IPS DF 6.9 (cell line): Measurements from ENCODE around the gene PLEKHG4B.
"Not testable (repeated sequence)": the region's sequence is repeated elsewhere in the genome, so short reads cannot be mapped to it uniquely, and the experiment has no call there.

Experiments
- DNase-seq: peaks from one replicate; pipeline ENCODE4 v3.0.0-alpha.2; 2013; ENCODE audit warnings: low read depth, low spot score
- H3K27ac ChIP-seq: one replicate; pipeline ENCODE4 v1.5.1; 2013; ENCODE audit warnings: low read length, control low read depth
- H3K27me3 ChIP-seq: 2 replicates; pipeline ENCODE4 v1.6.1; 2013; ENCODE audit warnings: mild to moderate bottlenecking, low read length; ENCODE audit not compliant: control insufficient read depth, insufficient read depth
- H3K36me3 ChIP-seq: 2 replicates; pipeline ENCODE4 v1.6.1; 2013; ENCODE audit warnings: low read length; ENCODE audit not compliant: control insufficient read depth, insufficient read depth
- H3K4me1 ChIP-seq: 2 replicates; pipeline ENCODE4 v1.6.1; 2013; ENCODE audit warnings: low read length; ENCODE audit not compliant: control insufficient read depth, insufficient read depth
- H3K4me3 ChIP-seq: 2 replicates; pipeline ENCODE4 v1.5.1; 2013; ENCODE audit warnings: mild to moderate bottlenecking, low read length
- H3K9me3 ChIP-seq: 2 replicates; pipeline ENCODE4 v1.6.1; 2013; ENCODE audit warnings: low read length, inconsistent platforms; ENCODE audit not compliant: control insufficient read depth, insufficient read depth
- WGBS: extraction: QIAGEN DNeasy Blood & Tissue Kit; methylation state at CpG from one replicate; pipeline ENCODE4 v1.1.7; 2013; ENCODE audit warnings: mixed read lengths, missing lambda C conversion rate; ENCODE audit not compliant: insufficient read length, insufficient coverage; 5-methylcytosine and 5-hydroxymethylcytosine counted together

Gene PLEKHG4B

DNA sequence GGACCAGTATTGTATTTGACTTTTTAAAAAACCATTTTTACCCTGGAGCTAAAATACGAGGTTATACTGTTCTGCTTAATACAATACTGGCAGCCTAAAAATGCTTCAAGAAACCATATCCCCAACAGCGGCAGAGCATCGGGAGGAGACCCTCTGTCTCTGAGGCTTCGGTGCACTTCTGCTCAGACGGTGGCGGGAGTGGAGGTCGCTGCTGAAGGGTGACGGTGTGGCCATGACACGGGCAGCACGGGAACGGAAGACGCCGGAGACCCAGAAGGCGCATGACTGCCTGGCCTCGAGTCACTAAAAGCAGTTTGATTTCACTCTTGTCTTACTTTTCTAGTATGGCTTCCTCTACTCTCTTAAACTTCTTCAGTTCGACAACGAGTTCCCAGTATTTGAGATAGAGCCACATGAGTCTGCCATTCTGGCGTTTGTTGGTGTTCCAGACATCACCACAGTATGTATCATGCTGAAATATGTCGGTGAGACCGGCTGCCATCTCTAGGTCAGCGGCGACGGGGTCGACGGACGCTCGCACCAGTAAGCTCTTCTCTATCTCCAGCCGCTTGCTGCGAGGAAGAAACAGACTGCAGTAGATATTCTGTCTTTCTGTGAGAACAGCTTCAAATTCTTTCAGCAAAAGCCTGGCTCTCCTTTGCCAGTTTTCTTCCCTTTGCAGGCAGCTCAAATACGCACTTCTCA lies 113.2 kb downstream of the PLEKHG4B start:
- WGBS: no CpG with 5 or more reads among the region's 30 CpGs
- Histone ChIP-seq H3K4me3 (no peak overlapping the region), H3K36me3 (peaks cover 3% of the 10 kb centered on the region; the same call in 1 of the 2 replicates), H3K4me1 (peaks cover 2% of the 10 kb centered on the region; the same call in 1 of the 2 replicates), H3K27ac (no peak overlapping the region), H3K27me3 (no peaks in the 10 kb centered on the region), H3K9me3 (no peaks in the 10 kb centered on the region)
- DNase-seq: no peak

DNA sequence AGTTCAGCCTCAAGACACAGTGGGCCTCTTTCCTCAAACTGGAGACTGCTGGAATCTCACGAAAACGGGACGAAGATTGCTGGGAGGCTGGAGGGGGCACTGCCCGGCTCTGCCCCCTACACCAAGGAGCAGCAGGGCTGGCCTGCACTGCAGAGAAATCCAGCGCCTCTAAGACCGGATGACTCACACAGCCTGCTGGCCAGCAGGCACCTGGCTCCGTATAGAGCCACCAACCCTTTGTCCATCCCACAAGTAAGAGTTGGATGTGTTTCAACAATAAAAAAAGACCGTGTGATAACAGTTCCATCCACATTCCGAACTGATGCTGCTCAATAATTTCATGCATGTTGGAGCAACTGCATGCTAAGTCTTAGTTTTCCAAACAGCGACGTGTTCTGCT lies 114.4 kb downstream of the PLEKHG4B start:
- no peak for DNase-seq
- H3K27ac ChIP-seq: no peak overlapping the region
- no peaks in the 10 kb centered on the region for H3K9me3 ChIP-seq
- no peak overlapping the region for H3K4me3 ChIP-seq
- WGBS: no CpG with 5 or more reads among the region's 11 CpGs
- peaks cover 3% of the 10 kb centered on the region; the same call in 1 of the 2 replicates for H3K36me3 ChIP-seq
- no peaks in the 10 kb centered on the region for H3K27me3 ChIP-seq
- peaks cover 2% of the 10 kb centered on the region; the same call in 1 of the 2 replicates for H3K4me1 ChIP-seq

DNA sequence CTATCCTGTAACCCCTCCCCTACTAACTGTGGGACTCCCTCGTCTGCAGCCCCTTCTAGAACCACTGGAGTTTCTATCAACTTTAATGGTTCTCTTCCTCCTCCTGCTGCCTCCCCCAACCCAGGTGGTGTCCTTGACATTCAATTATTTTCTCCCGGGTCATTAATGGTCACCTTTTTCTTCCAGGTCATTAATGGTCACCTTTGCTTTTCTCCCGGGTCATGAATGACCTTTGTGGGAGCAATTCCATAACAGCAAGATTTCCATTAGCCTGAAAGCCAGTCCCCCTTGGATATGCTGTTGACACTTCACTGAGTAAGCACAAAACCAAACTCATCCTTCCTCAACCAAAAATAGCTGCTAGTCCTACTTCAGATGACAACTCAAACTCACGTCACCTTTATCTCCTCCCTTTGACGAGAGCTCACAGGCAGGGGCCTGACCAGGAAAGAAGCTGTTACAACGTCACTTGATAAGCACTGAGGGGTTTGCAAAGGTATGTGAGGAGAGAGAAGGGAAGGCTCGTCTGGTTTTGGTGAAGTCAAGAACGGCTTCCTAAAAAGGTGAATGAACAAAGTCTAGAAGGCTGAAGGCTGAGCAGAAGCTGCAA lies 115.1 kb downstream of the PLEKHG4B start:
- DNase-seq: no peak
- H3K27me3 ChIP-seq: no peaks in the 10 kb centered on the region
- H3K36me3 ChIP-seq: peaks cover 3% of the 10 kb centered on the region; the same call in 1 of the 2 replicates
- H3K4me1 ChIP-seq: peaks cover 2% of the 10 kb centered on the region; the same call in 1 of the 2 replicates
- no peaks in the 10 kb centered on the region for H3K9me3 ChIP-seq
- no peak overlapping the region for H3K4me3 ChIP-seq
- no peak overlapping the region for H3K27ac ChIP-seq
- no CpG with 5 or more reads among the region's 8 CpGs for WGBS

DNA sequence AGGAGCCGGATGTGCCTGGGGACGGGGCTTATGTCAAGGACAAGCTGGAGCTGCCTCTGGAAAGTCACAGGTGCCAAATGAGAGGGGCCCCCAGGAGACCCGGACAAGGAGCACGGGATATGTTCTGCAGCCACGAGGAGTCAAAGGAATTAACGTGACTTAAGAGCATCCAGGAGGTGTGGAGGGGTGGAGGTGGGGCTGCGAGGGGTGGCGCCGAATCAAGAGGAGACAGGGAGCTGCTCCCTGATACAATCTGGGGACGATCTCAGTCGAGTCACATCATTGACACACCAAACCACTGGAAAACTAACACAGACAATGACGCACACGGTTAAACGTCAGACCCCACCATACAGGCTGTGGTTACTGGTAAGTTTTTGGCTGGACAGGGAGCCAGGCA lies 115.6 kb downstream of the PLEKHG4B start:
- Histone ChIP-seq H3K4me1 (peaks cover 2% of the 10 kb centered on the region; the same call in 1 of the 2 replicates), H3K9me3 (no peaks in the 10 kb centered on the region), H3K4me3 (no peak overlapping the region), H3K27ac (no peak overlapping the region), H3K36me3 (peaks cover 3% of the 10 kb centered on the region; the same call in 1 of the 2 replicates), H3K27me3 (no peaks in the 10 kb centered on the region)
- no peak for DNase-seq
- no CpG with 5 or more reads among the region's 14 CpGs for WGBS

DNA sequence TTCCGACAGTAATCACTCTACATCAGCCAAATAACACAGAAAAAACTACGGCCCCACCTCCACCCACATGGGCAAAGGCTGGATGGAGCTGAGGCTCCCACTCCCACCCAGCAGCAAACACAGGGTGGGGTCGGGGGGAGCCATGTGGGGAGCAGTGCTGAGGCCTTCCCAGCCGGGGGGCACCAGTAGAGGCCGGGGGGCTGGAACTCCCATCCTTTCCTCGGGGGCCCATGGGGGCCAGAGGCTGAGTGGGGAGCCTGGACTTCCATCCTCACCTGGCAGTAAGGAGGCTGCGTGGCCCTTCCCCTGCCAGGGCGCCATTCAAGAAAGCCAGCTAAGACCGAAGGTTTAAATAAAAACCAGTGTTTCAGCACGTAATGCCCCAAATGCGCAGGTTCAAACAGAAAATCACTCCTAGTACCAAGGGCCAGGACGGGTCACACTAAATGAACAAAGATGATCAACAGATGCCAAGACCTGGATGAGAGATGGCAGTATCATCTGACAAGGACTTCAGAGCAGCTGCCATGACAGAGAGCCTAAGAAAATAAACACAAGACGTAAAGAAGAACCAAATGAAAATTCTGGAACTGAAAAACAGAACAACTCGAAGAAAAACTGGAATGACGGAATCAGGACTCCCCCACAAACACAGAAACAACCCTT lies 116.6 kb downstream of the PLEKHG4B start:
- no peak for DNase-seq
- H3K27ac ChIP-seq: no peak overlapping the region
- peaks cover 2% of the 10 kb centered on the region; the same call in 1 of the 2 replicates for H3K4me1 ChIP-seq
- H3K27me3 ChIP-seq: no peaks in the 10 kb centered on the region
- no CpG with 5 or more reads among the region's 15 CpGs for WGBS
- H3K36me3 ChIP-seq: peaks cover 3% of the 10 kb centered on the region; the same call in 1 of the 2 replicates
- no peak overlapping the region for H3K4me3 ChIP-seq
- H3K9me3 ChIP-seq: no peaks in the 10 kb centered on the region

DNA sequence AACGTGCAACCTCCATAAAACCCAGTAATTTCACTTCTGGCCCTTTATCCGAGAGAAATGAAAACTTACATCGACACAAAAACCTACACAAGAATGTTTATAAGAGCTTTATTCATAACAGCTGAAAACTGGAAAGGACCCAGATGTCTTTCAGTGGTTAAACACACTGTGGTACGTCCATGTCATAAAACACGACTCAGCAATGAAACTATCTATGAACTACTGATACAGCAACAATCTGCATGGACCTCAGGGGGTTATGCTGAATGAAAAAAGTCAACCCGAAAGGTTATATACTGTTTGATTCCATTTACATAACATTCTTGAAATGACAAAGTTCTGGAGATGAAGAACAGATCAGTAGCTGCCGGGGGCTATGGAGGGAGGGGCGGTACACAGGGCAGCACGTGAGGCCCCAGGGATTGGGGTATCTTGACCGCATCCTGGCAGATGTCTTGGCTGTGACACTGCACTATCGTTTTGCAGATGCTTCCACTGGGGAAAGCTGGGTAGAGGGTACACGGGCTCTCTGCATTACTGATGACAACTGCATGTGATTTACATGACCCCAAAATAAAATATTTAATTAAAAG lies 121.9 kb downstream of the PLEKHG4B start:
- Histone ChIP-seq H3K4me1 (no peaks in the 10 kb centered on the region), H3K36me3 (0 out of 2 replicates have a peak, but pooled peaks cover 2% of the 10 kb centered on the region), H3K27me3 (no peaks in the 10 kb centered on the region), H3K27ac (no peak overlapping the region), H3K4me3 (no peak overlapping the region), H3K9me3 (no peaks in the 10 kb centered on the region)
- DNase-seq: no peak
- no CpG with 5 or more reads among the region's 12 CpGs for WGBS

DNA sequence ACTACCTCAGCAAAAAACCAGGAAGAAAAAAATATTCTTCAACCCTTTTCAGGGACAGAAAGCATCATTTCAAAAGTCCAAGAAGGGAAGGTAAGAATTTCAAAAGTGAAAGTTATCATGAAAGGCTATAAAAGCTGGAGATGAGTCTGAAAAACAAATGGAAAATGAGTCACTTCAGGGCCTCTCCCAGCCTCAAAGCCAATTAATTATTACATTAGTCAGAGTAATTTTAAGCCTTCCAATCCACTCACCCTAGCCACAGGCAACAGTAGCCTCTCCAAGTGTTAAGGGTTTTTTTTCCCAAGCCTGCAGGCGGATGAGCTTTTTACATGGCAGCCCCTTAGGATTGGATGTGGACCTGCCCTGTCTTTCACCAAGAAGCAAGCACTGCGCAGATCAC lies 123.3 kb downstream of the PLEKHG4B start:
- not testable (repeated sequence) for H3K36me3 ChIP-seq, H3K27ac ChIP-seq, H3K9me3 ChIP-seq, H3K4me3 ChIP-seq, H3K4me1 ChIP-seq, DNase-seq, H3K27me3 ChIP-seq
- no CpG with 5 or more reads among the region's 2 CpGs for WGBS

DNA sequence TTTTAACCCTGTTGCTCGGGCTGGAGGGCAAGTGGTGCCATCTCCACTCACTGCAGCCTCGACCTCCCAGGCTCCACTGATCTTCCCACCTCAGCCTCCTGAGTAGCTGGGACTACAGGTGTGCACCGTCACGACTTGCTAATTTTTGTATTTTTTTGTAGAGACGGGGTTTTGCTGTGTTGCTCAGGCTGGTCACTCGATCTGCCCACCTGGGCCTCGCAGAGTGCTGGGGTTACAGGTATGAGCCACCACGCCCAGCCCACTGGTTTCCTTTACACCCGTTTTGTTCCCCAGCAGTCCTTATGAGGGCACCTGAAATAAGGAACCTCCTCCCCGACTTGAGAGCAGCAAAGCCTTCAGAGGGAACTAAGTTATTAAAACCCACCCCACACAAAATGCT lies 124.1 kb downstream of the PLEKHG4B start:
- not testable (repeated sequence) for H3K27ac ChIP-seq, H3K27me3 ChIP-seq, DNase-seq, H3K36me3 ChIP-seq, H3K4me3 ChIP-seq, H3K9me3 ChIP-seq, H3K4me1 ChIP-seq
- no CpG with 5 or more reads among the region's 10 CpGs for WGBS

DNA sequence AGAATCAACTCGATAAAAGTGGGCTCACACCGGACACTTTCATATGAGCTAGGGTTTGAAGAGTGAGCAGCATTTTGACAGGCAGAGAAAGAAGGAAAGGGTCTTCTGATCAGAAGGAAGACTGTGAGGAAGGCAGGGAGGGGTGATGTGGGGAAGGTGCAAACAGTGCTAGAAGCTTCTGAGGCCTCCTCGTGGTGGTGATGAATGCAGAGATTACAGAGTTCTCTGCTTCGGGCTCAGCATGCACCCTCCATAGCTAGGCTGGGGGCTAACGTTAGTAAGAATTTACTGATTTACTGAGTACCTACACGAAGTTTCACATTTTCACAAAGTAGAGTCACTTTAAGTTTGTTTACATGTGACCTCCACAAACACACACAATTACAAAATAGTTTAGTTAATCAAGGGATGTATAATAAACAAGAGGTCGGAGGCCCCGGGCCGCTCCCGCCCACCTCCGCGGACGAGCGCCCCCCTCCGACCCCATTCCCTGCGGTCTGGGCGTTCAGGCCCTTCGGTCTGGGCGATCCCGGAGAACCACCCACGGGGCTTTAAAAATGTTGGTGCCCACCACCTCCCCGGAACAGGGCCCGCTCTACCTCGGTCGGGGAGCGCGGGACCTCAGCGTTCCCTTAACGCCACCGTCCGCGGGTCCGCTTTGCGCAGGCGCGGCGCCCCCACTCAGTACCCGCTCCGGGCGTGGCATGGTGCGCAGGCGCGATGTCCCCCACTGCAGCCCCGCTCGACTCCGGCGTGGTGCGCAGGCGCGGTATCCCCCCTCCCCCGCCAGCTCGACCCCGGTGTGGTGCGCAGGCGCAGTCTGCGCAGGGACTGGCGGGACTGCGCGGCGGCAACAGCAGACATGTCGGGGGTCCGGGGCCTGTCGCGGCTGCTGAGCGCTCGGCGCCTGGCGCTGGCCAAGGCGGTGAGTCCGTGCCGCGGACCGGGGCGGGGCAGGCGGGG lies 125.8 kb downstream of the PLEKHG4B start, which contains the start of the genes CCDC127 and SDHA:
TSS of gene CCDC127 (minus strand) at position 660 of the 963 bp plus-strand sequence. CDS start 1,304 bp downstream, outside the sequence.
TSS of gene SDHA (plus strand) at position 827 of the 963 bp plus-strand sequence. CDS start at position 863, 36 bp downstream.
- no CpG with 5 or more reads among the region's 75 CpGs for WGBS
- peak within 1 kb of the TSS; percentile 79 for H3K4me3 ChIP-seq
- peak; percentile 88 for DNase-seq
- H3K27ac ChIP-seq, H3K36me3 ChIP-seq, H3K9me3 ChIP-seq, H3K4me1 ChIP-seq, H3K27me3 ChIP-seq: not testable (repeated sequence)
